GM12878 (cell line): ENCODE measurements around the gene KPTN. TPM values are rescaled to one million over a fixed set of nuclear protein-coding genes. Genes with fewer than 3 reads are reported as not detected.

Source experiments
- ATAC-seq: fragments of 200-7000 bp; cut with Tn5 transposase; 3 replicates; pipeline ENCODE4 v1.9.1; 2020; ENCODE audit warnings: mild to moderate bottlenecking, moderate library complexity
- BruUV-seq: library from RNA; stranded (reverse); fragments of 400-500 nt; replicated peaks from 2 replicates; lab custom pipeline; 2021; lab: Mats Ljungman, UMichigan
- CTCF ChIA-PET: fragments of 300-600 bp; sonication (Branson Sonifier 250); formaldehyde crosslinking; extraction: SDS; loops from one replicate; lab custom pipeline; 2021; ENCODE audit warnings: inconsistent platforms; lab: Yijun Ruan, JAX
- POLR2A ChIA-PET: fragments of 350-600 bp; formaldehyde crosslinking; extraction: SDS; loops from one replicate; lab custom pipeline; 2021; ENCODE audit warnings: inconsistent platforms; lab: Charles Lee
- RAD21 ChIA-PET: fragments of 300-600 bp; sonication (Branson Sonifier 250); formaldehyde crosslinking; loops from one replicate; lab custom pipeline; 2023; ENCODE audit warnings: antibody characterized with exemption; ENCODE audit not compliant: unreplicated experiment; lab: Charles Lee
- SMC1A ChIA-PET: fragments of 300-600 bp; sonication (Branson Sonifier 250); formaldehyde crosslinking; loops from one replicate; lab custom pipeline; 2023; ENCODE audit not compliant: unreplicated experiment, uncharacterized antibody; lab: Charles Lee
- DNase-seq: peaks from one replicate; pipeline ENCODE4 v3.0.0-alpha.2; 2011; ENCODE audit warnings: low read depth, low spot score
- FAIRE-seq: peaks from 3 replicates; lab custom pipeline; 2011; peaks lifted over from hg19 to GRCh38; lab: Jason Lieb, UNC
- H2AFZ ChIP-seq: 2 replicates; pipeline ENCODE4 v1.6.0; 2011; ENCODE audit warnings: low read depth, low read length, control low read depth; ENCODE audit not compliant: control insufficient read depth
- H3K27ac ChIP-seq: 2 replicates; pipeline ENCODE4 v1.5.1; 2011; ENCODE audit warnings: control low read depth; ENCODE audit not compliant: control insufficient read depth, insufficient read depth
- H3K27me3 ChIP-seq, 2 experiments: replicated peaks in 1 of 2; 2 replicates each; pipeline versions ENCODE4 v1.6.0 to v1.6.1; 2011; ENCODE audit warnings: low read length in 1 of 2; ENCODE audit not compliant: control insufficient read depth in 2 of 2, insufficient read depth in 2 of 2
- H3K36me3 ChIP-seq, 2 experiments: 2 replicates each; pipeline ENCODE4 v1.5.1; 2011; ENCODE audit warnings: low read length in 1 of 2; ENCODE audit not compliant: control insufficient read depth in 2 of 2, insufficient read depth in 2 of 2
- H3K4me1 ChIP-seq: 2 replicates; pipeline ENCODE4 v1.6.1; 2011; ENCODE audit warnings: mild to moderate bottlenecking, low read length, moderate library complexity, mixed read lengths; ENCODE audit not compliant: control insufficient read depth, insufficient read depth
- H3K4me2 ChIP-seq: 2 replicates; pipeline ENCODE4 v1.6.0; 2011; ENCODE audit warnings: control low read depth; ENCODE audit not compliant: control insufficient read depth, insufficient read depth
- H3K4me3 ChIP-seq: fragments of 200-600 bp; sonication (generic); 2 replicates; pipeline ENCODE4 v1.5.1; 2016
- H3K79me2 ChIP-seq: 2 replicates; pipeline ENCODE4 v1.6.0; 2011; ENCODE audit warnings: low read length; ENCODE audit not compliant: control insufficient read depth, insufficient read depth
- H3K9ac ChIP-seq: 2 replicates; pipeline ENCODE4 v1.8.0; 2011; ENCODE audit warnings: low read length, control low read depth, mixed read lengths; ENCODE audit not compliant: control insufficient read depth, insufficient read depth
- H3K9me3 ChIP-seq: replicated peaks from 3 replicates; pipeline ENCODE4 v1.5.1; 2011; ENCODE audit warnings: mild to moderate bottlenecking, low read length; ENCODE audit not compliant: control insufficient read depth, insufficient read depth
- H4K20me1 ChIP-seq: 2 replicates; pipeline ENCODE4 v1.6.0; 2011; ENCODE audit not compliant: control insufficient read depth, insufficient read depth
- BMI1 ChIP-seq: fragments of 450-650 bp; IDR thresholded peaks from 2 replicates; pipeline ENCODE4 v1.6.1; 2016; ENCODE audit warnings: mild to moderate bottlenecking, moderate library complexity, borderline replicate concordance
- CEBPZ ChIP-seq: fragments of 150-350 bp; IDR thresholded peaks from 2 replicates; pipeline ENCODE4 v1.6.1; 2016; ENCODE audit warnings: low read depth, low read length
- CREB1 ChIP-seq: IDR thresholded peaks from 2 replicates; pipeline ENCODE4 v1.6.1; 2012; ENCODE audit warnings: low read depth, mild to moderate bottlenecking, inconsistent platforms
- CTCF ChIP-seq, 3 experiments: IDR thresholded peaks in 2 of 3; conservative IDR thresholded peaks in 1 of 3; 2 replicates each; pipeline ENCODE4 v1.5.1; 2011; ENCODE audit warnings: low read depth in 3 of 3, low read length in 3 of 3, mild to moderate bottlenecking in 3 of 3, control low read depth in 2 of 3, moderate library complexity in 2 of 3, inconsistent platforms in 1 of 3, mixed read lengths in 1 of 3; ENCODE audit not compliant: control insufficient read depth in 2 of 3, insufficient read depth in 1 of 3; ENCODE audit errors: extremely low read depth in 1 of 3
- E4F1 ChIP-seq: fragments of 450-650 bp; IDR thresholded peaks from 2 replicates; pipeline ENCODE4 v1.6.1; 2018; ENCODE audit warnings: borderline replicate concordance, mild to moderate bottlenecking; ENCODE audit not compliant: partially characterized antibody
- IRF5 ChIP-seq: fragments of 450-650 bp; IDR thresholded peaks from 2 replicates; pipeline ENCODE4 v1.6.1; 2017; ENCODE audit warnings: borderline replicate concordance
- LARP7 ChIP-seq: fragments of 450-650 bp; IDR thresholded peaks from 2 replicates; pipeline ENCODE4 v1.6.1; 2017; ENCODE audit warnings: mild to moderate bottlenecking
- NBN ChIP-seq: fragments of 450-650 bp; IDR thresholded peaks from 2 replicates; pipeline ENCODE4 v1.6.1; 2016
- PAX8 ChIP-seq: fragments of 450-650 bp; IDR thresholded peaks from 2 replicates; pipeline ENCODE4 v1.6.1; 2017; ENCODE audit warnings: mild to moderate bottlenecking, moderate library complexity
- POU2F2 ChIP-seq: IDR thresholded peaks from 3 replicates; pipeline ENCODE4 v1.6.1; 2011; ENCODE audit warnings: low read depth, mild to moderate bottlenecking, low read length, borderline replicate concordance
- SP1 ChIP-seq: IDR thresholded peaks from one replicate; pipeline ENCODE4 v1.6.1; 2011; ENCODE audit warnings: low read depth, low read length
- WGBS: methylation state at CpG from one replicate; pipeline ENCODE4 v1.1.6; 2016; ENCODE audit warnings: low lambda C conversion rate; ENCODE audit not compliant: insufficient replicate concordance, insufficient coverage; ENCODE audit errors: missing lambda C conversion rate; 5-methylcytosine and 5-hydroxymethylcytosine counted together
- in situ Hi-C: fragments of 300-500 bp; cut with MboI; formaldehyde crosslinking; loops from 9 replicates; pipeline ENCODE4 v1.14.3; 2018; ENCODE audit warnings: mixed read lengths
- intact Hi-C: fragments of 100-400 bp; cut with micrococcal nuclease; formaldehyde crosslinking; loops from one replicate; pipeline ENCODE4 v1.14.2; 2022; ENCODE audit not compliant: unreplicated experiment
- polyA plus RNA-seq, 11 experiments: library from polyadenylated mRNA; depleted of rRNA in 4 of 11; unstranded in 6 of 11; stranded (reverse) in 5 of 11; fragments of >200 nt; fragmentation: Nextera tagmentation in 4 of 11; fragmentation: Illumina TruSeq in 1 of 11; extraction: Ambion mirVana in 4 of 11; extraction: Trizol in 1 of 11; gene quantifications; 1 replicate in 1 of 11; 2 replicates in 10 of 11; pipeline versions ENCODE4 v1.2.1 to v1.2.3, GENCODE V29; 2011 to 2016; ENCODE audit warnings: inconsistent platforms in 2 of 11, missing spikeins in 2 of 11, low read depth in 1 of 11
- total RNA-seq, 4 experiments: library from RNA; depleted of rRNA in 3 of 4; stranded (reverse); fragments of >200 nt in 3 of 4; fragmentation: Illumina TruSeq in 1 of 4; extraction: Trizol in 1 of 4; gene quantifications; 2 replicates each; pipeline versions ENCODE4 v1.2.1 to v1.2.3, GENCODE V29; 2013 to 2021

The KPTN gene
- total and polyA plus RNA-seq, 10 of the 15 experiments (the other 5 are each of a cell fraction or from before 2014, with no cell fraction given) = 0.60 to 10.1 (median 6.0) TPM

GRCh38 chr19:47436712-47437401 lies 47.2 kb downstream of the KPTN start:
- Histone ChIP-seq H3K9ac (no peak overlapping the region), H3K4me2 (no peak overlapping the region), H3K4me3 (no peak overlapping the region), H3K9me3 (no peaks in the 10 kb centered on the region), H3K27me3 (no peaks in the 10 kb centered on the region; a peak in 2 of 4 replicates), H3K4me1 (no peaks in the 10 kb centered on the region; the same call in none of the 2 replicates), H3K79me2 (no peaks in the 10 kb centered on the region), H2AFZ (no peak overlapping the region), H3K27ac (no peak overlapping the region), H3K36me3 (no peaks in the 10 kb centered on the region), H4K20me1 (no peaks in the 10 kb centered on the region)
- ChIA-PET CTCF (interaction anchor here (0.5 to 9.9 kb wide), 23 partner anchors 9 to 378 kb away, joined by 3 to 163 read pairs (median 5); partner anchors contain the start of genes DHX34, EHD2, KPTN and NAPA), POLR2A (interaction anchor here (0.5 kb wide), 1 partner anchor 349 kb away, joined by 3 read pairs; no protein-coding TSS in a partner anchor), RAD21 (interaction anchor here (0.6 to 3.0 kb wide), 11 partner anchors 9 to 276 kb away, joined by 3 to 47 read pairs (median 8); partner anchors contain the start of genes EHD2, KPTN and NAPA), SMC1A (interaction anchor here (0.5 to 3.4 kb wide), 12 partner anchors 8 to 309 kb away, joined by 3 to 49 read pairs (median 3); partner anchors contain the start of gene NOP53)
- WGBS = 23% methylated on average over 17 of the region's 17 CpGs
- no peak for DNase-seq
- peak; percentile 89 for FAIRE-seq
- ATAC-seq = peak; percentile 96
- BruUV-seq = no TSS peak
- intact Hi-C loops (loop anchor here (1.0 to 2.0 kb wide), 4 partner anchors 46 to 270 kb away; partner anchors contain the start of gene NAPA), in situ Hi-C loops (loop anchor here (5.0 kb wide), 1 partner anchor 270 kb away; no protein-coding TSS in a partner anchor)
- TF ChIP-seq CTCF (IDR thresholded peaks at IDR 0.05 in 2 of 3, conservative IDR thresholded peaks at IDR 0.05 in 1 of 3; ENCODE audit: control insufficient read depth in 2 of 3, extremely low read depth in 1 of 3, insufficient read depth in 1 of 3, low read depth in 3 of 3, low read length in 3 of 3) (peak; percentile 77 to 88 (median 85)), PAX8 (no peak), CREB1 (0 out of 2 replicates have a peak, but pooled peaks have one; percentile 20), NBN (no peak), LARP7 (peak; percentile 73), BMI1 (peak; percentile 70; the same call in 1 of the 2 replicates), CEBPZ (no peak), E4F1 (no peak), SP1 (peak; percentile 38), IRF5 (no peak), POU2F2 (0 out of 3 replicates have a peak, but pooled peaks have one; percentile 19)
